Karpas-422 (cell line): Measurements from ENCODE around the gene DACT1. TPM values are rescaled to one million over a fixed set of nuclear protein-coding genes. Genes with fewer than 3 reads are reported as not detected.

ENCODE experiments used
- DNase-seq: peaks from one replicate; pipeline ENCODE4 v3.0.0-alpha.2; 2015
- H2AFZ ChIP-seq: fragments of 200-600 bp; sonication (generic); 2 replicates; pipeline ENCODE4 v1.6.1; 2014; ENCODE audit warnings: antibody characterized with exemption, low read length, mixed read lengths
- H3K27ac ChIP-seq: fragments of 200-600 bp; sonication (generic); 2 replicates; pipeline ENCODE4 v1.5.1; 2014; ENCODE audit warnings: mild to moderate bottlenecking, low read length, moderate library complexity
- H3K27me3 ChIP-seq: fragments of 200-600 bp; sonication (generic); 2 replicates; pipeline ENCODE4 v1.6.1; 2014; ENCODE audit warnings: low read length, mixed read lengths
- H3K36me3 ChIP-seq: fragments of 200-600 bp; sonication (generic); 2 replicates; pipeline ENCODE4 v1.6.1; 2014; ENCODE audit warnings: low read length, mixed read lengths; ENCODE audit not compliant: insufficient read depth
- H3K4me1 ChIP-seq: fragments of 200-600 bp; sonication (generic); 2 replicates; pipeline ENCODE4 v1.6.1; 2014; ENCODE audit warnings: mild to moderate bottlenecking, low read length, mixed read lengths
- H3K4me2 ChIP-seq: fragments of 200-600 bp; sonication (generic); 2 replicates; pipeline ENCODE4 v1.6.1; 2014; ENCODE audit warnings: low read length, low read depth, mild to moderate bottlenecking; ENCODE audit not compliant: poor library complexity, severe bottlenecking
- H3K4me3 ChIP-seq: fragments of 200-600 bp; sonication (generic); 2 replicates; pipeline ENCODE4 v1.5.1; 2014; ENCODE audit warnings: mild to moderate bottlenecking, antibody characterized with exemption, low read length, mixed read lengths
- H3K79me2 ChIP-seq: fragments of 200-600 bp; sonication (generic); 2 replicates; pipeline ENCODE4 v1.6.1; 2014; ENCODE audit warnings: mild to moderate bottlenecking, low read length, mixed read lengths
- H3K9ac ChIP-seq: fragments of 200-600 bp; sonication (generic); 2 replicates; pipeline ENCODE4 v1.6.0; 2014; ENCODE audit warnings: low read length
- H3K9me2 ChIP-seq: fragments of 200-600 bp; sonication (generic), shearing (Covaris generic); replicated peaks from 2 replicates; pipeline ENCODE4 v1.6.0; 2014; ENCODE audit warnings: mild to moderate bottlenecking, low read length, moderate library complexity; ENCODE audit not compliant: insufficient read depth
- H3K9me3 ChIP-seq: fragments of 300-700, 200-600 bp; sonication (generic); 2 replicates; pipeline ENCODE4 v1.6.1; 2014; ENCODE audit warnings: low read length, mixed read lengths
- H4K20me1 ChIP-seq: fragments of 200-600 bp; sonication (generic); 2 replicates; pipeline ENCODE4 v1.6.1; 2014; ENCODE audit warnings: mild to moderate bottlenecking, antibody characterized with exemption, low read length, low read depth; ENCODE audit not compliant: insufficient read depth
- total RNA-seq: library from RNA; depleted of rRNA; stranded (reverse); fragments of >200 nt; shearing (Covaris generic); gene quantifications from 2 replicates; pipeline ENCODE4 v1.2.3, GENCODE V29; 2014; ENCODE audit warnings: low replicate concordance

Gene DACT1
- total RNA-seq, 1 experiment from 2014 or later = not detected

DNA sequence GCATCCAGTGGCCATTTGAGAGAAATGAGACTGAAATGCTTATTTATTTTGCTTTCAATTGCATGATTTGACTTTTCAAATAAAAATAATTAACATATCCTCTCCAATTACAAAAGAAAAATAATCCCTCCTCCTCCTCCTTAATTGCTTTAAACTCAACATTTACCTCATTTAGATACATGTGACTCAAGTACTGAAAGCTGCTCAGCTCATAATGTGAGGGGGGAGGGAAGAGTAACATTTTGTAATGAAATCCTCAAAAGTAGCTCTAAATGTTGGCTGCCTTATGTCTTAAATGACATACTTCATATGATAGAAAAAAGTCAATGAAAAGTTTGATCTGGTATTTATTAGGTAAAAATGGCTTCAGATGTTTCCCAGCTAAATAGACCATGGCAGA lies 29.0 kb downstream of the DACT1 start:
- H3K4me2 ChIP-seq = no peak overlapping the region
- no peaks in the 10 kb centered on the region for H3K4me1 ChIP-seq
- H3K27me3 ChIP-seq = no peaks in the 10 kb centered on the region
- no peaks in the 10 kb centered on the region for H3K36me3 ChIP-seq
- no peak overlapping the region for H2AFZ ChIP-seq
- no peaks in the 10 kb centered on the region for H4K20me1 ChIP-seq
- no peak for DNase-seq
- no peaks in the 10 kb centered on the region for H3K79me2 ChIP-seq
- H3K27ac ChIP-seq = no peak overlapping the region
- no peaks in the 10 kb centered on the region for H3K9me2 ChIP-seq
- H3K9me3 ChIP-seq = no peaks in the 10 kb centered on the region
- H3K9ac ChIP-seq = no peak overlapping the region
- no peak overlapping the region for H3K4me3 ChIP-seq

DNA sequence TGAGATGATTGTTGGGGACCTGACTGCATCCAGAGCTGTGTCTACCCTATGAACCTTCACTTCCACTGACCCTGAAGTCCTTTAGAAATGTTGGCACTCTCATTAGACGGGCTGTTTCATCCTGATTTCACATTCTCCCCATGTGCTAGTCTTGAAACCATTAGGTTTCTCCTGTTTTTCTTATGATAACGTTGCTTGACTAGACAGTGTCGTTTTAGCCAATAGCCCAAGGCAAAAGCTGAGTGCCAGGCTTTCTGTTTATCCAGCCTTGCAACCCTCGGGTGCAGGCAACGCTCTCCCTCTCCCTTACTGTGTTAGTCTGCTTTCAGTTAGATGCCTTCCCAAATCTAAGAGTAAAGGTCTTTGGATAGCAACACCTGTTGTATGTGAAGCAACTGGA lies 30.1 kb downstream of the DACT1 start:
- DNase-seq = no peak
- no peak overlapping the region for H3K9ac ChIP-seq
- H2AFZ ChIP-seq = no peak overlapping the region
- H4K20me1 ChIP-seq = no peaks in the 10 kb centered on the region
- no peaks in the 10 kb centered on the region for H3K9me3 ChIP-seq
- no peak overlapping the region for H3K4me3 ChIP-seq
- no peak overlapping the region for H3K27ac ChIP-seq
- no peaks in the 10 kb centered on the region for H3K79me2 ChIP-seq
- H3K4me2 ChIP-seq = no peak overlapping the region
- no peaks in the 10 kb centered on the region for H3K36me3 ChIP-seq
- H3K27me3 ChIP-seq = no peaks in the 10 kb centered on the region
- H3K9me2 ChIP-seq = no peaks in the 10 kb centered on the region
- no peaks in the 10 kb centered on the region for H3K4me1 ChIP-seq

DNA sequence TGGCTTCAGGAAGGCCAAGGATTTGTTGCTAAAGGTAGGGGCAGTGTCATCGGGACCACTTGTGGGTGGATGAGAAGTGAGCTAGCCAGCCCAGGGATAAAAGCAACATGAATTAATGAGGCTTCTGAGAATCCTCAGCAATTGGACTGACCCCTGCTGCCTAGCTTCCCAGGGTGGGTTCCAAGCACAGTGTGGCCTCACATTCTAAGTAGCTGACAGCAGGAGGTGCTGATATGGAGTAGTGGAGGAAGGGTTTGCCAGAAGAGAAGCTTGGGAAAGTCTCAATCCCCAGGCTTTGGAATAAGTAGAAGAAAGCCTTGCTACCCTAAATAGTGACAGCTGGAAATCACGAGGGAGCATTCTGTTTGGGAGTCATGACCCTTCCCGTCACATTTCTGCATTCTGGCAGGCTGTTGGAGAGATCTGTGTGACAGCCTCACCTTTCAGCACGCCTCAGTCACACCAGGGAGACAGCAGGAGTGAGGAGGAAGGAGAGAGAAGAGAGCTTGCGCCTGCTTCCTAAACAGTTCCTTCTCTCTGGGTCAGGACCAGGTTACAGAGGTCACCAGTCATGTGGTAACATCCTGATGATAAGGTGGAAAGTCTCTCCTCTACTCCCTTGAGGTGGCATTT lies 31.2 kb downstream of the DACT1 start:
- Histone ChIP-seq H3K9me2 (no peaks in the 10 kb centered on the region), H3K4me3 (no peak overlapping the region), H3K9me3 (no peaks in the 10 kb centered on the region), H3K4me2 (no peak overlapping the region), H3K9ac (no peak overlapping the region), H3K36me3 (no peaks in the 10 kb centered on the region), H4K20me1 (no peaks in the 10 kb centered on the region), H3K27me3 (no peaks in the 10 kb centered on the region), H3K79me2 (no peaks in the 10 kb centered on the region), H3K27ac (no peak overlapping the region), H2AFZ (no peak overlapping the region), H3K4me1 (no peaks in the 10 kb centered on the region)
- no peak for DNase-seq

DNA sequence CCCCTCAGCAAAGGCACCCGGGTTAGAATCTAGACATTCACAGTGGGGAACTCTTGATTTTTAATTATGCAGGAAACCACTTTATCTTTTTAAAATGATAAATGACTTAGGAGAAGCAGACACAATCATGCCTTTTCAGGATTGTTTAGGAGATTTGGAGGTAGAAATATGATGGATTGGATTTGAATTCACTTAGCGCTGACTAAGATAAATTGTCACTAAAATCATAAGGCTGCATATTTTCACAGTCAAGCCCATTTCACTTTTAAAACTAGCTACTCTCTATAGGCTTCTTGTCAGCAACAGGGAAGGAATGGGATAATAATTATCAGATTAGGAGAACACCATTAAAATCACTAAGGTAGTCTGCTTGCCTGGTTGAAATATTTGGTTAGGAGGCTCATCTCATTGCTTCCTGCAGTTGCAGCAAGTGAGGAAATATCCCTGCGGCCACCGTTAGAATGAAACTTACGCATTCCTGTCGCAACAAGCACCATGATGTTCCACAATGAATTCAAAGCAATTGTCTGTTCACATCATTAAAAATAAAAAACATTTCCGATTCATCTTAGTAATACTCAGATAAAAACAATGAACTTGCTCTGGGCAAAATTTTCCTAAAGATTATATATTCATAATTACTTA lies 31.9 kb downstream of the DACT1 start:
- no peak overlapping the region for H3K4me3 ChIP-seq
- no peaks in the 10 kb centered on the region for H3K4me1 ChIP-seq
- H2AFZ ChIP-seq = no peak overlapping the region
- no peaks in the 10 kb centered on the region for H4K20me1 ChIP-seq
- H3K36me3 ChIP-seq = no peaks in the 10 kb centered on the region
- no peak for DNase-seq
- no peaks in the 10 kb centered on the region for H3K27me3 ChIP-seq
- H3K79me2 ChIP-seq = no peaks in the 10 kb centered on the region
- H3K4me2 ChIP-seq = no peak overlapping the region
- no peak overlapping the region for H3K27ac ChIP-seq
- no peak overlapping the region for H3K9ac ChIP-seq
- no peaks in the 10 kb centered on the region for H3K9me2 ChIP-seq
- no peaks in the 10 kb centered on the region for H3K9me3 ChIP-seq

DNA sequence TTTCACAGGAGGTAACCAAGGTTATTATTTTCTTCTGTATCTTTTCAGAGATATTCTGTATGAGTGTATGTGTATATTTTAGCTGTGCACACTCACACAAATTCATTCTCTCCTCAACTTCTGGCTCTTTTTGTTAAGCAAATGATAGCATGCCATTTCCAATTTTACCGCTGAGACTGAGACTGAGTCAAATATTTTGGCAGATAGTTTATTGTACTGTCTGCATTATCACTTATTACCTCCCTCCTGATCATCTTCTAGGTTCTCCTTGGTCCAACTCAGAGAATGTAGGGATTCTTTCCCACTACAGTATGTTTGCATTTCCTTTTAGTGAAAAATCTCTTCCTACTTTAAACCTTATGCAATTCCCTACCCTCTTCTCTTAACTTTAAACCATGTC lies 33.3 kb downstream of the DACT1 start:
- Histone ChIP-seq H3K9me2 (no peaks in the 10 kb centered on the region), H3K9me3 (no peaks in the 10 kb centered on the region), H3K27ac (no peak overlapping the region), H3K4me3 (no peak overlapping the region), H3K9ac (no peak overlapping the region), H3K4me1 (no peaks in the 10 kb centered on the region), H3K79me2 (no peaks in the 10 kb centered on the region), H3K36me3 (no peaks in the 10 kb centered on the region), H3K27me3 (no peaks in the 10 kb centered on the region), H4K20me1 (no peaks in the 10 kb centered on the region), H2AFZ (no peak overlapping the region), H3K4me2 (no peak overlapping the region)
- DNase-seq = no peak

DNA sequence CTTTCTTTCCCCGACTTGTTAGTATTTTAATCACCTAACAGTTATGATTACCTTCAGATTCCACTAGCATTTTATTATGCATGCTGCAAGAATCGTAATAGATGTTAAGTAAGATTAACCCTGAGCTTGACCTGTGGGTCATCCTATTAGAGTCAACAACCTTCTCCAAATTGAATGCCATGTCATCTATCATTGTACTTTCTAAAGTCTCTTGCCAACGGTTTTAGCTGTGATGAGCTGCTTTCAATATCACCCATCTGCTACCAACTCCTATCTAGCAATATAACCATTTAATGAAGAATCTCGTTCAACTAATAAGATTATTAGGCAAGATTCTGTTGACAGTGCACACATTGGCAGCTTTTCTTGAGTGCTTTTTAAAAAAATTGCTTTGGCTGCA lies 33.7 kb downstream of the DACT1 start:
- no peaks in the 10 kb centered on the region for H3K27me3 ChIP-seq
- H3K9ac ChIP-seq = no peak overlapping the region
- no peak overlapping the region for H3K4me2 ChIP-seq
- H2AFZ ChIP-seq = no peak overlapping the region
- H3K79me2 ChIP-seq = no peaks in the 10 kb centered on the region
- no peaks in the 10 kb centered on the region for H3K9me2 ChIP-seq
- no peaks in the 10 kb centered on the region for H3K4me1 ChIP-seq
- H3K4me3 ChIP-seq = no peak overlapping the region
- no peak for DNase-seq
- no peak overlapping the region for H3K27ac ChIP-seq
- H3K36me3 ChIP-seq = no peaks in the 10 kb centered on the region
- H4K20me1 ChIP-seq = no peaks in the 10 kb centered on the region
- no peaks in the 10 kb centered on the region for H3K9me3 ChIP-seq

DNA sequence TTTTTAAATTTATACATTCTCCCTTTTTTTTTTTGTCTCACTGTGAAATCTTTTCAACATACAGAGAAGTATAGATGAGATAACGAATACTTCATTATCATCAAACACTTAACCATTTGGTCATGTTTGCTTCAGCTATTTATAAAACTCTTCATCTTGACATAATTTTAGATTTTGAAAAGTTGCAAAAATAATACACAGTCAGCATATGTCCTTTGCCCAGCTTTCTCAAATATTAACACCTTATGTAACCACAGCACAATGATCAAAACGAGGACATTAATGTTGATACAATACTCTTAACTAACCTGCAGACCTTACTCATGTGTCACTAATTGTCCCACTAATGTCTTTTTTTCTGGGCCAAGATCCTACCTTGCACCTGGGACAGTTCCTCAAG lies 36.0 kb downstream of the DACT1 start:
- H3K36me3 ChIP-seq = no peaks in the 10 kb centered on the region
- H3K27ac ChIP-seq = no peak overlapping the region
- DNase-seq = no peak
- no peak overlapping the region for H3K4me2 ChIP-seq
- H3K4me3 ChIP-seq = no peak overlapping the region
- H3K4me1 ChIP-seq = no peaks in the 10 kb centered on the region
- no peak overlapping the region for H2AFZ ChIP-seq
- no peak overlapping the region for H3K9ac ChIP-seq
- H3K27me3 ChIP-seq = no peaks in the 10 kb centered on the region
- no peaks in the 10 kb centered on the region for H3K9me3 ChIP-seq
- H3K79me2 ChIP-seq = no peaks in the 10 kb centered on the region
- H4K20me1 ChIP-seq = no peaks in the 10 kb centered on the region
- H3K9me2 ChIP-seq = no peaks in the 10 kb centered on the region

DNA sequence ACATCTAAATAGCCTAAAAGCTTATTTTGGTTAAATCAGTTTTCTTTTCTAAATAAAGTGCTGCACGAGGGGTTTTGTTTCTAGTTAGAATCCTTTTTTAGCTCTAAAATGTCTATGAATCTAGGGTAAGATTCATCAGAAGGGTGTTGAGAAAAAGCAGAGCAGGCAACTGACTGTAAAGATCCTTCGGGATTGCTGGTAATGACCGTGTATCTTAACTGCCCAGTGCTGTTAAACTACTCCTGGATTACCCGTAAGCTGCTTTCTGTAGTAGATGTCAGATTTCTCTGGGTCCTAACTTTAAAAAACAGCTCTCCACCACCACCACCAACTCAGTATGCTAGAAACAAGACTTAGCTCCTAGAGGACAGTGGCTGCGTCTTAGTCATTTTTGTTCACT lies 39.2 kb downstream of the DACT1 start:
- Histone ChIP-seq H2AFZ (no peak overlapping the region), H3K4me3 (no peak overlapping the region), H3K9me3 (no peaks in the 10 kb centered on the region), H3K4me2 (no peak overlapping the region), H3K4me1 (no peaks in the 10 kb centered on the region), H3K27ac (no peak overlapping the region), H4K20me1 (no peaks in the 10 kb centered on the region), H3K27me3 (no peaks in the 10 kb centered on the region), H3K36me3 (no peaks in the 10 kb centered on the region), H3K9ac (no peak overlapping the region), H3K79me2 (no peaks in the 10 kb centered on the region), H3K9me2 (no peaks in the 10 kb centered on the region)
- DNase-seq = no peak
